Measurements from ENCODE around the gene MZT1. TPM values are rescaled to one million over a fixed set of nuclear protein-coding genes. Genes with fewer than 3 reads are reported as not detected.
"Not testable (repeated sequence)": the region's sequence is repeated elsewhere in the genome, so short reads cannot be mapped to it uniquely, and the experiment has no call there.

Gene MZT1
- total and polyA plus RNA-seq, 2 experiments from 2014 or later, result 22.9 to 31.1 TPM

DNA sequence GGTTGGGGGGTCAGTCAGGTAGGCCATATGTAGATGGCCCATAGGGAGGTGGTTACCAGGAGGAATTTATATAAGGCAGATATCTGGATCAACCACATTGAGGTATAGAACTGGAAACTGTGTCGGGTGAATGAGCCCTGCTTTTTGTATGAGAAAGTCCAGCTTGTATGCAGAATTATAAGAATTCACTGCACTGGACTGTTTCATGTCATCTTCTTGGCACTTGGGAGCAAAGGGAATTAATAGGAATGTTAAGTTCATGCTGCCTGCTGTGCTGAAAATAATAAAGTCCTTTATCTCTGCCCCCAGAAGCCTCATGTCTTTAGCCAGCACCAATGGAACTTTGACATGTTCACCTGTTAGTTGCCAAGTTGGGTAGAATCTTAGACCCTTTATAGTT is 12.6 kb upstream of the MZT1 start:
- no peak for TF ChIP-seq EZH2 (IDR thresholded peaks at IDR 0.05; ENCODE audit: insufficient read depth, poor library complexity, severe bottlenecking)
- no peak for TF ChIP-seq EZH2phosphoT487 (IDR thresholded peaks at IDR 0.05; ENCODE audit: insufficient read depth, low read depth)
- DNase-seq, result no peak
- in situ Hi-C loops (cut with MboI), result no loop called here
- Histone ChIP-seq H3K9me3 (ENCODE audit: low read depth) (no peaks in the 10 kb centered on the region), H3K27ac (no peak overlapping the region), H3K79me2 (ENCODE audit: insufficient read depth) (peaks cover 9% of the 10 kb centered on the region), H4K20me1 (ENCODE audit: insufficient read depth) (no peaks in the 10 kb centered on the region), H3K4me2 (ENCODE audit: unreplicated experiment) (no peak overlapping the region), H3K36me3 (ENCODE audit: low read depth) (0 out of 2 replicates have a peak, but pooled peaks cover 14% of the 10 kb centered on the region), H2AFZ (no peak overlapping the region), H3K4me3 (no peak overlapping the region), H3F3A (ENCODE audit: insufficient read depth) (no peaks in the 10 kb centered on the region), H3K9ac (no peak overlapping the region), H3K27me3 (replicated peaks; ENCODE audit: insufficient read depth) (no peaks in the 10 kb centered on the region), H3K4me1 (ENCODE audit: insufficient read depth) (no peaks in the 10 kb centered on the region), H3K9me2 (ENCODE audit: insufficient read depth) (no peaks in the 10 kb centered on the region)
- WGBS, 2 experiments (ENCODE audit: low coverage in 1 of 2, low lambda C conversion rate in 2 of 2, missing lambda C conversion rate in 2 of 2), result 100% methylated on average over 1 of the region's 1 CpG

GRCh38 chr13:72737033-72737432 is 9.6 kb upstream of the MZT1 start:
- TF ChIP-seq EZH2 (IDR thresholded peaks at IDR 0.05; ENCODE audit: insufficient read depth, poor library complexity, severe bottlenecking), result no peak
- no peak for TF ChIP-seq EZH2phosphoT487 (IDR thresholded peaks at IDR 0.05; ENCODE audit: insufficient read depth, low read depth)
- H3K9me2 ChIP-seq (ENCODE audit: insufficient read depth), result no peaks in the 10 kb centered on the region
- no peak overlapping the region for H3K4me2 ChIP-seq (ENCODE audit: unreplicated experiment)
- no peak overlapping the region for H3K4me3 ChIP-seq
- H3F3A ChIP-seq (ENCODE audit: insufficient read depth), result no peaks in the 10 kb centered on the region
- no peak for DNase-seq
- no peaks in the 10 kb centered on the region for H3K9me3 ChIP-seq (ENCODE audit: low read depth)
- no peak overlapping the region for H2AFZ ChIP-seq
- 85 to 90% methylated on average over 3 of the region's 3 CpGs for WGBS, 2 experiments (ENCODE audit: low coverage in 1 of 2, low lambda C conversion rate in 2 of 2, missing lambda C conversion rate in 2 of 2)
- H4K20me1 ChIP-seq (ENCODE audit: insufficient read depth), result no peaks in the 10 kb centered on the region
- H3K4me1 ChIP-seq (ENCODE audit: insufficient read depth), result no peaks in the 10 kb centered on the region
- no peak overlapping the region for H3K9ac ChIP-seq
- in situ Hi-C loops (cut with MboI), result no loop called here
- H3K27ac ChIP-seq, result no peak overlapping the region
- peaks cover 21% of the 10 kb centered on the region; the same call in 1 of the 2 replicates for H3K36me3 ChIP-seq (ENCODE audit: low read depth)
- H3K79me2 ChIP-seq (ENCODE audit: insufficient read depth), result peaks cover 12% of the 10 kb centered on the region
- no peaks in the 10 kb centered on the region for H3K27me3 ChIP-seq (replicated peaks; ENCODE audit: insufficient read depth)

DNA sequence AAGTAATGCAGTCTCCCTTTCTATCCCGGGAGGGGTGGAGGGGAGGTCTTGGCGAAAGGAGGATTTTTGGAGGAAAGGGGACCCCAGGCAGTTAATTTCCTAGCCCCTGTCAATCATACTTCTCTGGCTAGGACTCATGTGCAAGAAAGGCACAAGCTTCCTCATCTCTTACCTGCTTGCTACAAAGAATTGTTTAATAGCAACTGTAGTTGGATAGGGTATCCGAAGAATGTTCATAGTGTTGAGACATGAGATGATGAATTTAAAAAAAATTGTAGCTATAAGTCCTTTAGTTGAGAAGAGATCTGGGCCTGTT is 819 bp upstream of the MZT1 start:
- 0 out of 2 replicates have a peak overlapping the region, but pooled peaks have one; percentile 6 for H3K27ac ChIP-seq
- WGBS, 2 experiments (ENCODE audit: low coverage in 1 of 2, low lambda C conversion rate in 2 of 2, missing lambda C conversion rate in 2 of 2), result 0 to 1% methylated on average over 3 of the region's 3 CpGs
- DNase-seq, result no peak
- peaks cover 6% of the 10 kb centered on the region; the same call in 1 of the 2 replicates for H3K36me3 ChIP-seq (ENCODE audit: low read depth)
- peak overlapping the region; percentile 87 for H3K4me3 ChIP-seq
- H3K4me2 ChIP-seq (ENCODE audit: unreplicated experiment), result peak overlapping the region; percentile 81
- H3K27me3 ChIP-seq (replicated peaks; ENCODE audit: insufficient read depth), result no peaks in the 10 kb centered on the region
- no peaks in the 10 kb centered on the region for H3K9me2 ChIP-seq (ENCODE audit: insufficient read depth)
- peaks cover 90% of the 10 kb centered on the region for H3K79me2 ChIP-seq (ENCODE audit: insufficient read depth)
- H3F3A ChIP-seq (ENCODE audit: insufficient read depth), result no peaks in the 10 kb centered on the region
- TF ChIP-seq EZH2phosphoT487 (IDR thresholded peaks at IDR 0.05; ENCODE audit: insufficient read depth, low read depth), result no peak
- TF ChIP-seq EZH2 (IDR thresholded peaks at IDR 0.05; ENCODE audit: insufficient read depth, poor library complexity, severe bottlenecking), result no peak
- peak overlapping the region; percentile 94 for H2AFZ ChIP-seq
- in situ Hi-C loops (cut with MboI), result no loop called here
- peak overlapping the region; percentile 81 for H3K9ac ChIP-seq
- peaks cover 22% of the 10 kb centered on the region for H3K4me1 ChIP-seq (ENCODE audit: insufficient read depth)
- no peaks in the 10 kb centered on the region for H3K9me3 ChIP-seq (ENCODE audit: low read depth)
- H4K20me1 ChIP-seq (ENCODE audit: insufficient read depth), result no peaks in the 10 kb centered on the region

- in situ Hi-C loops (cut with MboI), result no loop called here
- H3K36me3 ChIP-seq (ENCODE audit: low read depth), result peaks cover 1% of the 10 kb centered on the region; the same call in 1 of the 2 replicates
- WGBS, 2 experiments (ENCODE audit: low coverage in 1 of 2, low lambda C conversion rate in 2 of 2, missing lambda C conversion rate in 2 of 2), result 4 to 7% methylated on average over 23 to 49 of the region's 49 CpGs
- peaks cover 95% of the 10 kb centered on the region for H3K79me2 ChIP-seq (ENCODE audit: insufficient read depth)
- H3K4me2 ChIP-seq (ENCODE audit: unreplicated experiment), result peak overlapping the region; percentile 86
- peak; percentile 66 for DNase-seq
- peak overlapping the region; percentile 87 for H3K4me3 ChIP-seq
- TF ChIP-seq EZH2phosphoT487 (IDR thresholded peaks at IDR 0.05; ENCODE audit: insufficient read depth, low read depth), result no peak
- TF ChIP-seq EZH2 (IDR thresholded peaks at IDR 0.05; ENCODE audit: insufficient read depth, poor library complexity, severe bottlenecking), result no peak
- no peaks in the 10 kb centered on the region for H3K27me3 ChIP-seq (replicated peaks; ENCODE audit: insufficient read depth)
- peak overlapping the region; percentile 83 for H3K9ac ChIP-seq
- H2AFZ ChIP-seq, result peak overlapping the region; percentile 89
- H4K20me1 ChIP-seq (ENCODE audit: insufficient read depth), result no peaks in the 10 kb centered on the region
- H3K27ac ChIP-seq, result no peak overlapping the region
- no peaks in the 10 kb centered on the region for H3K9me2 ChIP-seq (ENCODE audit: insufficient read depth)
- H3K4me1 ChIP-seq (ENCODE audit: insufficient read depth), result peaks cover 22% of the 10 kb centered on the region
- H3K9me3 ChIP-seq (ENCODE audit: low read depth), result no peaks in the 10 kb centered on the region
- H3F3A ChIP-seq (ENCODE audit: insufficient read depth), result no peaks in the 10 kb centered on the region
Measured at GRCh38 chr13:72726726-72727416, 558 bp downstream of the MZT1 start.

DNA sequence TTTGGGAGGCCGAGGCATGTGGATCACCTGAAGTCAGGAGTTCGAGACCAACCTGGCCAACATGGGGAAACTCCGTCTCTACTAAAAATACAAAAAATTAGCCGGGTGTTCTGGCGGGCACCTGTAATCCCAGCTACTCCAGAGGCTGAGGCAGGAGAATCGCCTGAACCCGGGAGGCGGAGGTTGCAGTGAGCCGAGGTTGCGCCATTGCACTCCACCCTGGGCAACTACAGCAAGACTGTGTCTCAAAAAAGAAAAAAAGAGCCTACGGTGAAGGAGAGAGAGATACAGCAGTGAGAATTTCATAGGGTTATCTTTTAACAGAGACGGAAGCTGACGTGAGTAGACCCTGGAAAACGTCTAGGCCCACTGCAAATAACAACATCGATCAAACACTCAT is 1.2 kb downstream of the MZT1 start:
- H3K27ac ChIP-seq, result not testable (repeated sequence)
- WGBS, 2 experiments (ENCODE audit: low coverage in 1 of 2, low lambda C conversion rate in 2 of 2, missing lambda C conversion rate in 2 of 2), result 81 to 85% methylated on average over 15 of the region's 15 CpGs
- H2AFZ ChIP-seq, result peak overlapping the region; percentile 89; the same call in 1 of the 2 replicates

More for the DNA sequence above, 1.2 kb downstream of the MZT1 start:
- H3F3A ChIP-seq (ENCODE audit: insufficient read depth); H3K9me2 ChIP-seq (ENCODE audit: insufficient read depth); H3K27me3 ChIP-seq (replicated peaks; ENCODE audit: insufficient read depth); H3K9me3 ChIP-seq (ENCODE audit: low read depth); DNase-seq; H3K36me3 ChIP-seq (ENCODE audit: low read depth); in situ Hi-C loops (cut with MboI); H4K20me1 ChIP-seq (ENCODE audit: insufficient read depth): not testable (repeated sequence)
- Histone ChIP-seq H3K4me3 (peak overlapping the region; percentile 87), H3K4me1 (ENCODE audit: insufficient read depth) (peaks cover 22% of the 10 kb centered on the region), H3K4me2 (ENCODE audit: unreplicated experiment) (peak overlapping the region; percentile 86), H3K9ac (peak overlapping the region; percentile 83), H3K79me2 (ENCODE audit: insufficient read depth) (peaks cover 95% of the 10 kb centered on the region)

All from GM23248 (cell line).